ENCODE results near the gene NEK3. TPM values are rescaled to one million over a fixed set of nuclear protein-coding genes. Genes with fewer than 3 reads are reported as not detected.
A peak's percentile ranks its signal among the peaks of the same experiment; 100 is the strongest.
"Not testable (repeated sequence)": the region's sequence is repeated elsewhere in the genome, so short reads cannot be mapped to it uniquely, and the experiment has no call there.

The NEK3 gene
- total and polyA plus RNA-seq, 7 donors = 8.7 to 26.5 (median 21.0) TPM

GRCh38 chr13:52195401-52195837 lies 36.0 kb upstream of the NEK3 start:
- Histone ChIP-seq H3K36me3 (no peaks in the 10 kb centered on the region), H3K4me1 (peaks cover 2 to 24% (median 15%) of the 10 kb centered on the region in 4 donors), H3K4me3 (peak overlapping the region; percentile 58 to 83 (median 76)), H3K9me3 (no peaks in the 10 kb centered on the region), H3K27ac (peak overlapping the region; percentile 80 to 90 (median 88)), H3K27me3 (no peaks in the 10 kb centered on the region)
- intact Hi-C loops (cut with DNase I) = loop anchor here (2.0 kb wide), 1 partner anchor 255 kb away; the partner anchor contains the start of gene VPS36
- WGBS, 2 donors = 10 to 38% methylated on average over 34 of the region's 34 CpGs
- TF ChIP-seq POLR2AphosphoS5 (IDR thresholded peaks at IDR 0.05) = peak; percentile 39 to 73 (median 61)
- TF ChIP-seq EP300 (IDR thresholded peaks at IDR 0.05) = no peak
- DNase-seq = peak; percentile 94

GRCh38 chr13:52194184-52194868 lies 34.9 kb upstream of the NEK3 start:
- peaks cover 2 to 24% (median 15%) of the 10 kb centered on the region in 4 donors for H3K4me1 ChIP-seq
- peak overlapping the region; percentile 80 to 90 (median 88) for H3K27ac ChIP-seq
- no peaks in the 10 kb centered on the region for H3K9me3 ChIP-seq
- no peaks in the 10 kb centered on the region for H3K27me3 ChIP-seq
- WGBS, 2 donors = 0% methylated on average over 47 of the region's 47 CpGs
- peak; percentile 93 for DNase-seq
- H3K36me3 ChIP-seq = peaks cover 0 to 4% (median 0%) of the 10 kb centered on the region in 4 donors
- TF ChIP-seq CTCF (IDR thresholded peaks at IDR 0.05) (no peak), POLR2AphosphoS5 (IDR thresholded peaks at IDR 0.05) (peak; percentile 44 to 90 (median 83)), POLR2A (IDR thresholded peaks at IDR 0.05) (peak in 1 of 2 donors; percentile 38)
- peak overlapping the region; percentile 58 to 83 (median 76) for H3K4me3 ChIP-seq
- intact Hi-C loops (cut with DNase I) = loop anchor here (2.0 to 5.0 kb wide), 2 partner anchors 37 to 256 kb away; partner anchors contain the start of genes NEK3 and VPS36

GRCh38 chr13:52193587-52194183 lies 34.3 kb upstream of the NEK3 start:
- Histone ChIP-seq H3K27ac (peak overlapping the region; percentile 80 to 90 (median 88)), H3K4me1 (peaks cover 2 to 24% (median 15%) of the 10 kb centered on the region in 4 donors), H3K36me3 (peaks cover 0 to 10% (median 0%) of the 10 kb centered on the region in 4 donors), H3K4me3 (peak overlapping the region; percentile 58 to 83 (median 76))
- not testable (repeated sequence) for DNase-seq, H3K9me3 ChIP-seq, H3K27me3 ChIP-seq
- intact Hi-C loops (cut with DNase I) = loop anchor here (2.0 to 5.0 kb wide), 2 partner anchors 36 to 257 kb away; partner anchors contain the start of genes NEK3 and VPS36
- 0 to 1% methylated on average over 14 of the region's 14 CpGs for WGBS, 2 donors

GRCh38 chr13:52187424-52188187 lies 28.2 kb upstream of the NEK3 start:
- DNase-seq; intact Hi-C loops (cut with DNase I); H3K27ac ChIP-seq; H3K4me3 ChIP-seq; H3K9me3 ChIP-seq; H3K27me3 ChIP-seq: not testable (repeated sequence)
- peaks cover 0 to 52% (median 8%) of the 10 kb centered on the region in 4 donors for H3K36me3 ChIP-seq
- peaks cover 0 to 13% (median 3%) of the 10 kb centered on the region in 4 donors for H3K4me1 ChIP-seq
- 81% methylated on average over 4 of the region's 4 CpGs for WGBS, 2 donors

GRCh38 chr13:52187029-52187423 lies 27.6 kb upstream of the NEK3 start:
- Histone ChIP-seq H3K4me1 (peaks cover 0 to 7% (median 0%) of the 10 kb centered on the region in 4 donors), H3K4me3 (no peak overlapping the region), H3K36me3 (peaks cover 0 to 56% (median 8%) of the 10 kb centered on the region in 4 donors), H3K27ac (no peak overlapping the region), H3K27me3 (no peaks in the 10 kb centered on the region), H3K9me3 (no peaks in the 10 kb centered on the region)
- TF ChIP-seq EP300 (IDR thresholded peaks at IDR 0.05) (no peak), POLR2AphosphoS5 (IDR thresholded peaks at IDR 0.05) (no peak), POLR2A (IDR thresholded peaks at IDR 0.05) (no peak), CTCF (IDR thresholded peaks at IDR 0.05) (no peak)
- intact Hi-C loops (cut with DNase I) = no loop called here
- DNase-seq = no peak
- WGBS, 2 donors = 98 to 100% methylated on average over 1 of the region's 1 CpG

GRCh38 chr13:52181316-52181954 lies 22.0 kb upstream of the NEK3 start:
- H3K9me3 ChIP-seq; DNase-seq; H3K27me3 ChIP-seq; H3K27ac ChIP-seq; H3K4me3 ChIP-seq; intact Hi-C loops (cut with DNase I); H3K4me1 ChIP-seq: not testable (repeated sequence)
- WGBS, 2 donors = 10 to 38% methylated on average over 5 of the region's 5 CpGs
- H3K36me3 ChIP-seq = peaks cover 0 to 66% (median 14%) of the 10 kb centered on the region in 4 donors

All from sigmoid colon (tissue), 7 donors.